Measurements from ENCODE around the gene SPATS2L. TPM values are rescaled to one million over a fixed set of nuclear protein-coding genes. Genes with fewer than 3 reads are reported as not detected.

SPATS2L gene
- total and polyA plus RNA-seq, 2 experiments from 2014 or later, result 118 to 154 TPM

DNA sequence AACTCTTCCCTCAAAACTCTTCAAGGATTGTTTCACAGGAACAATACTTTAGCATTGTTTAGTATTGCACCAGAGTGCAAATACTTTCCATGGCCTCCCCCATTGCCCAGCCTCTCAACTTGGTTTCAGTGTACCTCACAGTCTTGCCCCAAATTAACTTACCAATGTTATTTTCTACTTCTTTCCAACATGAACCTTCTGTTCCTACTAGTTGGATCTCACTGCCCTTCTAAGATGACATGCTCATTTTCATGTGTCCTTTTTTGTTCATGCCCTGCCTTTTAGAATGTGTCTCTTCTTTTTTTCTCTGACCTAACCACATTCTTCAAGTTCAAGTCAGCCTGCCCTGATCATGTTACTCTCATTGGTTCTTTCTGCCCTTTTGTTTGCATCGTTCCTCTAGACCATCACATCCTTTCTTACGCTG, 4.1 kb downstream of the SPATS2L start:
- DNase-seq (ENCODE audit: low spot score), result peak; percentile 59
- Histone ChIP-seq H3K4me3 (peak overlapping the region; percentile 84; the same call in 1 of the 2 replicates), H3K4me1 (ENCODE audit: insufficient read depth) (peaks cover 59% of the 10 kb centered on the region), H2AFZ (no peak overlapping the region), H3K27me3 (ENCODE audit: insufficient read depth) (no peaks in the 10 kb centered on the region), H3K36me3 (ENCODE audit: insufficient read depth) (no peaks in the 10 kb centered on the region), H3K9me2 (ENCODE audit: insufficient read depth) (no peaks in the 10 kb centered on the region), H3K27ac (ENCODE audit: low read depth) (peak overlapping the region; percentile 68; the same call in 1 of the 2 replicates), H3F3A (replicated peaks; ENCODE audit: low read depth) (no peaks in the 10 kb centered on the region), H3K79me2 (replicated peaks; ENCODE audit: insufficient read depth) (peaks cover 90% of the 10 kb centered on the region), H4K20me1 (replicated peaks; ENCODE audit: insufficient read depth) (no peaks in the 10 kb centered on the region), H3K4me2 (peak overlapping the region; percentile 79)
- no peak for TF ChIP-seq EZH2 (IDR thresholded peaks at IDR 0.05; ENCODE audit: low read depth, unreplicated experiment)
- peaks cover 72% of the 10 kb centered on the region for H3K4me1 Mint-ChIP-seq
- peaks cover 14% of the 10 kb centered on the region for H3K27me3 Mint-ChIP-seq (ENCODE audit: insufficient read depth, low read depth, poor library complexity)
- ATAC-seq, result no peak
- H3K9me3 Mint-ChIP-seq, result no peaks in the 10 kb centered on the region
- peak overlapping the region; percentile 60 for H3K4me3 Mint-ChIP-seq
- peak overlapping the region; percentile 25 for H3K27ac Mint-ChIP-seq
- peaks cover 9% of the 10 kb centered on the region; the same call in 1 of the 3 replicates for H3K36me3 Mint-ChIP-seq (ENCODE audit: low read depth)

DNA sequence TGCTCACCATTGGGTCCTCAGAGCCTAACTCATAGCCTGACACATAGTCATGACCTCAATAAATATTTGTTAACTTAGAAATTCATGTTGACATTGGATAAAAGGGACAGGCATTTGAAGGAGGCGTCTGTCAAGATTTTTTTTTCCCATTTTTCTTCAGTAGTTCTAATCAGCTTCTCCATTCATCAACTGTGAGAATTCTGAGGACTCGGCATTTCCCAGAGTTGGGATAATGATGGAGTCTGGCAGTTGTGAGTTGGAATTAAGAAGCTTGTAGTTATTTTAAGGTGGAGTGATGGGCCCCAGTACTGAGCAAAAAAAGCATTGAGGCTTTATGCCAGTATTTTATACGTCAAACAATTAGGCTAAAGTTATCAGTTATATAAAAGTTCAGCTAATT, 4.6 kb downstream of the SPATS2L start:
- peak overlapping the region; percentile 79 for H3K4me2 ChIP-seq
- no peaks in the 10 kb centered on the region for H3K9me2 ChIP-seq (ENCODE audit: insufficient read depth)
- H3F3A ChIP-seq (replicated peaks; ENCODE audit: low read depth), result no peaks in the 10 kb centered on the region
- Mint-ChIP-seq H3K27ac (no peak overlapping the region), H3K4me3 (peak overlapping the region; percentile 60; the same call in 2 of the 3 replicates), H3K36me3 (ENCODE audit: low read depth) (peaks cover 9% of the 10 kb centered on the region; the same call in 2 of the 3 replicates), H3K4me1 (peaks cover 77% of the 10 kb centered on the region), H3K27me3 (ENCODE audit: insufficient read depth, low read depth, poor library complexity) (peaks cover 10% of the 10 kb centered on the region), H3K9me3 (no peaks in the 10 kb centered on the region)
- no peak for ATAC-seq
- H2AFZ ChIP-seq, result no peak overlapping the region
- peak overlapping the region; percentile 25; the same call in 1 of the 2 replicates for H3K4me3 ChIP-seq
- no peaks in the 10 kb centered on the region for H4K20me1 ChIP-seq (replicated peaks; ENCODE audit: insufficient read depth)
- H3K4me1 ChIP-seq (ENCODE audit: insufficient read depth), result peaks cover 61% of the 10 kb centered on the region
- H3K27me3 ChIP-seq (ENCODE audit: insufficient read depth), result no peaks in the 10 kb centered on the region
- DNase-seq (ENCODE audit: low spot score), result no peak
- peaks cover 92% of the 10 kb centered on the region for H3K79me2 ChIP-seq (replicated peaks; ENCODE audit: insufficient read depth)
- H3K36me3 ChIP-seq (ENCODE audit: insufficient read depth), result no peaks in the 10 kb centered on the region
- H3K27ac ChIP-seq (ENCODE audit: low read depth), result 0 out of 2 replicates have a peak overlapping the region, but pooled peaks have one; percentile 35
- TF ChIP-seq POLR2AphosphoS5 (IDR thresholded peaks at IDR 0.05; ENCODE audit: low read depth), result no peak
- no peak for TF ChIP-seq ZNF331 (CRISPR knock-in tag; IDR thresholded peaks at IDR 0.05; ENCODE audit: low read depth)
- TF ChIP-seq, protein P1, sequence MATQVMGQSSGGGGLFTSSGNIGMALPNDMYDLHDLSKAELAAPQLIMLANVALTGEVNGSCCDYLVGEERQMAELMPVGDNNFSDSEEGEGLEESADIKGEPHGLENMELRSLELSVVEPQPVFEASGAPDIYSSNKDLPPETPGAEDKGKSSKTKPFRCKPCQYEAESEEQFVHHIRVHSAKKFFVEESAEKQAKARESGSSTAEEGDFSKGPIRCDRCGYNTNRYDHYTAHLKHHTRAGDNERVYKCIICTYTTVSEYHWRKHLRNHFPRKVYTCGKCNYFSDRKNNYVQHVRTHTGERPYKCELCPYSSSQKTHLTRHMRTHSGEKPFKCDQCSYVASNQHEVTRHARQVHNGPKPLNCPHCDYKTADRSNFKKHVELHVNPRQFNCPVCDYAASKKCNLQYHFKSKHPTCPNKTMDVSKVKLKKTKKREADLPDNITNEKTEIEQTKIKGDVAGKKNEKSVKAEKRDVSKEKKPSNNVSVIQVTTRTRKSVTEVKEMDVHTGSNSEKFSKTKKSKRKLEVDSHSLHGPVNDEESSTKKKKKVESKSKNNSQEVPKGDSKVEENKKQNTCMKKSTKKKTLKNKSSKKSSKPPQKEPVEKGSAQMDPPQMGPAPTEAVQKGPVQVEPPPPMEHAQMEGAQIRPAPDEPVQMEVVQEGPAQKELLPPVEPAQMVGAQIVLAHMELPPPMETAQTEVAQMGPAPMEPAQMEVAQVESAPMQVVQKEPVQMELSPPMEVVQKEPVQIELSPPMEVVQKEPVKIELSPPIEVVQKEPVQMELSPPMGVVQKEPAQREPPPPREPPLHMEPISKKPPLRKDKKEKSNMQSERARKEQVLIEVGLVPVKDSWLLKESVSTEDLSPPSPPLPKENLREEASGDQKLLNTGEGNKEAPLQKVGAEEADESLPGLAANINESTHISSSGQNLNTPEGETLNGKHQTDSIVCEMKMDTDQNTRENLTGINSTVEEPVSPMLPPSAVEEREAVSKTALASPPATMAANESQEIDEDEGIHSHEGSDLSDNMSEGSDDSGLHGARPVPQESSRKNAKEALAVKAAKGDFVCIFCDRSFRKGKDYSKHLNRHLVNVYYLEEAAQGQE (IDR thresholded peaks at IDR 0.05; ENCODE audit: unreplicated experiment), result no peak
- TF ChIP-seq EZH2phosphoT487 (IDR thresholded peaks at IDR 0.05; ENCODE audit: unreplicated experiment), result no peak
- TF ChIP-seq STAT1 (IDR thresholded peaks at IDR 0.05; ENCODE audit: unreplicated experiment), result no peak
- TF ChIP-seq JUNB (IDR thresholded peaks at IDR 0.05; ENCODE audit: unreplicated experiment), result no peak
- TF ChIP-seq CREB1 (CRISPR knock-in tag; IDR thresholded peaks at IDR 0.05; ENCODE audit: low read depth), result no peak
- TF ChIP-seq ZNF114 (CRISPR knock-in tag; IDR thresholded peaks at IDR 0.05), result no peak
- TF ChIP-seq, protein P2, sequence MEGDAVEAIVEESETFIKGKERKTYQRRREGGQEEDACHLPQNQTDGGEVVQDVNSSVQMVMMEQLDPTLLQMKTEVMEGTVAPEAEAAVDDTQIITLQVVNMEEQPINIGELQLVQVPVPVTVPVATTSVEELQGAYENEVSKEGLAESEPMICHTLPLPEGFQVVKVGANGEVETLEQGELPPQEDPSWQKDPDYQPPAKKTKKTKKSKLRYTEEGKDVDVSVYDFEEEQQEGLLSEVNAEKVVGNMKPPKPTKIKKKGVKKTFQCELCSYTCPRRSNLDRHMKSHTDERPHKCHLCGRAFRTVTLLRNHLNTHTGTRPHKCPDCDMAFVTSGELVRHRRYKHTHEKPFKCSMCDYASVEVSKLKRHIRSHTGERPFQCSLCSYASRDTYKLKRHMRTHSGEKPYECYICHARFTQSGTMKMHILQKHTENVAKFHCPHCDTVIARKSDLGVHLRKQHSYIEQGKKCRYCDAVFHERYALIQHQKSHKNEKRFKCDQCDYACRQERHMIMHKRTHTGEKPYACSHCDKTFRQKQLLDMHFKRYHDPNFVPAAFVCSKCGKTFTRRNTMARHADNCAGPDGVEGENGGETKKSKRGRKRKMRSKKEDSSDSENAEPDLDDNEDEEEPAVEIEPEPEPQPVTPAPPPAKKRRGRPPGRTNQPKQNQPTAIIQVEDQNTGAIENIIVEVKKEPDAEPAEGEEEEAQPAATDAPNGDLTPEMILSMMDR (conservative IDR thresholded peaks at IDR 0.05; ENCODE audit: low read depth in 2 of 2), result no peak
- TF ChIP-seq, protein P3, sequence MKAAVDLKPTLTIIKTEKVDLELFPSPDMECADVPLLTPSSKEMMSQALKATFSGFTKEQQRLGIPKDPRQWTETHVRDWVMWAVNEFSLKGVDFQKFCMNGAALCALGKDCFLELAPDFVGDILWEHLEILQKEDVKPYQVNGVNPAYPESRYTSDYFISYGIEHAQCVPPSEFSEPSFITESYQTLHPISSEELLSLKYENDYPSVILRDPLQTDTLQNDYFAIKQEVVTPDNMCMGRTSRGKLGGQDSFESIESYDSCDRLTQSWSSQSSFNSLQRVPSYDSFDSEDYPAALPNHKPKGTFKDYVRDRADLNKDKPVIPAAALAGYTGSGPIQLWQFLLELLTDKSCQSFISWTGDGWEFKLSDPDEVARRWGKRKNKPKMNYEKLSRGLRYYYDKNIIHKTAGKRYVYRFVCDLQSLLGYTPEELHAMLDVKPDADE (IDR thresholded peaks at IDR 0.05), result no peak

Measured in GM23338 (cell line).